Measurements from ENCODE around the gene DRD5.

The DRD5 gene

DNA sequence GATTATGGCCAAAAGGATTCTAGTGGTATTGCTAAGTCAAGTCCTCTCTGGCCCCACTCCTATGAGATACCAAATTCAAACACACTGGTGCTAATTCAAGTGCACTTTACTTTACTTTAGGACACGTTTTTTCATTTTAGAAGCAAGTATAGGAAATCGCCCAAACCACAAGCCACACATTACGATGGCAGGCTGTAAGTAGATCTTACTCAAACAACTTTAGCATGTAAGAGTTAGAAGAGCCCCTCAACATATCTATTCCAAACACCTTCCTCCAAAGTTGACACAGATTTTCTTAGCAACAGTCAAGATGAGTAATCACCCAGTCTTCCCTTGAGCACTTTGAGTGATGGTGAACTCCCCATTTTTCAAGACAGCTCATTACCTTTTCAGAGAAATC is 43.6 kb downstream of the DRD5 start:
- TF ChIP-seq, protein P1, sequence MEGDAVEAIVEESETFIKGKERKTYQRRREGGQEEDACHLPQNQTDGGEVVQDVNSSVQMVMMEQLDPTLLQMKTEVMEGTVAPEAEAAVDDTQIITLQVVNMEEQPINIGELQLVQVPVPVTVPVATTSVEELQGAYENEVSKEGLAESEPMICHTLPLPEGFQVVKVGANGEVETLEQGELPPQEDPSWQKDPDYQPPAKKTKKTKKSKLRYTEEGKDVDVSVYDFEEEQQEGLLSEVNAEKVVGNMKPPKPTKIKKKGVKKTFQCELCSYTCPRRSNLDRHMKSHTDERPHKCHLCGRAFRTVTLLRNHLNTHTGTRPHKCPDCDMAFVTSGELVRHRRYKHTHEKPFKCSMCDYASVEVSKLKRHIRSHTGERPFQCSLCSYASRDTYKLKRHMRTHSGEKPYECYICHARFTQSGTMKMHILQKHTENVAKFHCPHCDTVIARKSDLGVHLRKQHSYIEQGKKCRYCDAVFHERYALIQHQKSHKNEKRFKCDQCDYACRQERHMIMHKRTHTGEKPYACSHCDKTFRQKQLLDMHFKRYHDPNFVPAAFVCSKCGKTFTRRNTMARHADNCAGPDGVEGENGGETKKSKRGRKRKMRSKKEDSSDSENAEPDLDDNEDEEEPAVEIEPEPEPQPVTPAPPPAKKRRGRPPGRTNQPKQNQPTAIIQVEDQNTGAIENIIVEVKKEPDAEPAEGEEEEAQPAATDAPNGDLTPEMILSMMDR (conservative IDR thresholded peaks at IDR 0.05; ENCODE audit: low read length), result no peak
- no peak overlapping the region for H3K4me3 ChIP-seq (ENCODE audit: low read length)
- no peak for DNase-seq (ENCODE audit: low read depth)

DNA sequence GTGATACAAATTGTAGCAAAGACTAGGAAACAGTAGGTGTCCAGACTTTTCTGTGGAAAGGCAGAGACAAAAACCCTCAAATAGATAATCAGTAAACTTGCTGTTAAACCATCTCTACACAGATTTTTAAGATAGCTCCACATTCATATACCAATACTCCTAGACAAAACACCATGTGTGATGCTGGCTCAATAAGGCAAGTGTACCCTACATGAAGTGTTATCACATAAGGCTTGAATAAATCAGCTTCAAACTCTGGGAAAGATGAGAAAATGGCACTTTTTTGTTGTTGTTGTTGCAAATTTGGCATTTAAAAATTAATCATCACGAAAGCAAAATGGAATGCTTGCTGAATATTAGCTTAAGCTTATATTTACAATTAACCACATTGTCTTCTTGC is 45.1 kb downstream of the DRD5 start:
- no peak for DNase-seq (ENCODE audit: low read depth)
- TF ChIP-seq, protein P1 (conservative IDR thresholded peaks at IDR 0.05; ENCODE audit: low read length), result no peak

DNA sequence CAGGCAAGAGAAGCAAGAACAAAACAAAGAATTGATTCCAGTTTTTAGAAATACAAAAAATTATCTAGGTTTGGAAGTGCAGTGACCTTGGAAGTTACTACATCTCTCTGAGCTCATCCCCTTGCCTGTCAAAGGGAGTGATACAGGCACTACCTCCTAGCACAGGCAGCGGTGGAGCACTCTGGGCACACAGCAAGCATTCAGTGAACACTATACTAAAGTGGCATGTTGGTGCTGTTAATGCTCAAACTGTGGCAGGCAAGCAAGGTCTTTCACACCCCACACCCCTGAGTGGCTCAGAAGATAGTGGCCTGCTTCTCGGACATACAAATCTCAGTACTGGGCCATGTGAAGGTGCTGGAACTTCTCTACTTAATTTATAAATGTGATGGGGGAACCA is 51.2 kb downstream of the DRD5 start:
- DNase-seq (ENCODE audit: low read depth), result no peak
- no peak overlapping the region for H3K4me3 ChIP-seq (ENCODE audit: low read length)
- TF ChIP-seq, protein P1 (conservative IDR thresholded peaks at IDR 0.05; ENCODE audit: low read length), result no peak

More for the DNA sequence above, 45.1 kb downstream of the DRD5 start:
- H3K4me3 ChIP-seq (ENCODE audit: low read length), result no peak overlapping the region

GRCh38 chr4:9833421-9833820 is 52.0 kb downstream of the DRD5 start:
- no peak overlapping the region for H3K4me3 ChIP-seq (ENCODE audit: low read length)
- DNase-seq (ENCODE audit: low read depth), result no peak
- TF ChIP-seq, protein P1 (conservative IDR thresholded peaks at IDR 0.05; ENCODE audit: low read length), result no peak
